DMS153 treated with DMSO at 0.1 percent for 48 hours (cell line): ENCODE data around the gene PCDH9.

Experiments
- DNase-seq: peaks from one replicate; lab custom pipeline; 2025; ENCODE audit not compliant: unreplicated experiment; lab: John Stamatoyannopoulos, UW

PCDH9 gene

DNA sequence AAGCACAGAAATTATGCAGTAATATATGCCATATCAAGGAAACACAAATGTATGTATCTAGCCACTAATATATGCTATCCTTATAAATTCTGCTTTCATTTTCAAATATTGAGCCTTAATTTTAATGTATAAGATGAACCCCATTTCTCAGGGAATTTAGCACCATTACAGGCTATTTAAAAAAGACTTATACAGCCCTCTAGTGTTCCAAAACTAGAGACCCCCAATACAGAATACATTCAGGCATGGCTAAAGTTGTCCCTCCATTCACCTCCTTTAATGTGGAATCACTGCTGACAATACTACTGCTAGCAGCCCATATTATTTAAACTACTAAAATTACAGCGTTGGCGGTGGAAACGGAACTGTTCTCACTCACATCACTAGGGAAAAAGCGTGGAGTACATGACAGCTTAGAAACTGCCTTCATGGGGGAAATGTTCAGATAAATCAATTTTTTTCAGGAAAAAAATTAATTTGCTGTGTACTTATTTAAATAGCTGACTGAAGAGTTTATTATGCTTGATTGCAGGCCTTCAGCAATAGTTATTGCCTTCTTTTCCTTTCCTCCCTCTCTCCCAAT, 541.0 kb downstream of the PCDH9 start:
- DNase-seq, result no peak

DNA sequence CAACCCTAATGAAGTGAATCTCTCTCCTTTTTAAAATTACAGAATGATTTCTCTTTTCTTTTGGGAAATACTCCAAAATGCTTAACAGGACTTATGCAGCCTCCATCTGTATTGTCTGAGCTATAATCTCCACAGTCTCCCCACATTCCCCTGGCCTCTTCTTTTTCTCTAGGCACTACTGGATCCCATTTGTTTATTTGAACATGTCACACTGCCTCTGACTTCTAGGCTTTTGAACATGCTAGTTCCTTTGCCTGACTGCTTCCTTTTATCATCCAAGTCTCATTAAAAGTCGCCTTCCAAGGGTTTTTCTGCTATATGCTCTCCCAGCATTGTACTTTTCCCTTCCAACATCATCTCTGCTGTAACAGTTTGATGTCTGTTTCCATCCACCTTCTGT, 548.7 kb downstream of the PCDH9 start:
- DNase-seq, result no peak

DNA sequence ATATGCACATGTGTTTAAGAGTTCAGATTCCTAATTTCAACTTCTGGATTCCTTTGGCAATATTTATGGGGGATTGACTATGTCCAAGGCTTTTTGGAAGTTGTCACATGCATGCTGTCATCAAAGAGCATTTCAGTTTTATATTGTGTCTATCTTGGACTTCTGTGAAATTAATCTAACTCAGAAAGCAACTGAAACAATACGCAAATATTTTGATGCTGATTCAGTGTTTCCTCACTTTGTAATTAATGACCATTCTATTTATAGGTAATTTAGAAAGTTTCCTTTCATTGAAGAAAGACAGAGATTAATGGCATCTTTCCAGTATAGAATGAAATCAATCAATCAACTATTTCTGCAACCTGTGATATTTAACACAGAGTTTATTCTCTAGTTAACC, 550.1 kb downstream of the PCDH9 start:
- no peak for DNase-seq

DNA sequence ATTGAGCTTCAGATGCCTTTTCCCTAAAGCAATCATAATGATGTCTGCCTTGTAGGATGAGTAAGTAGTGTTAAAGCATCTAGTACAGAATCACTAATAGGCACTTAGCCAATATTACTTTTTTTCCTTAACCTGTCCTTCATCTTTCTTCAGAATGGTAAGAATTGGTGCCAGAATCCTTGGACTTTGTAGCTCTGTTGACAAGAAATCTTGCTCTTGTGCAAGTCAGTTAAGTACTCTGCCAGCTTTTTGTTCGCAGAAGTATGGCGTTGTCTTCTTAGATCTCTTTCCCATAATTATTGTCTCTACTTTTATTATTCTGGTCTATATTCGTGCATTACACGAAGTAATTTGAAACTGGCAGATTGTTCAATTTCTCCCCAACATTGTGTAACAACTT, 554.5 kb downstream of the PCDH9 start:
- DNase-seq, result no peak

DNA sequence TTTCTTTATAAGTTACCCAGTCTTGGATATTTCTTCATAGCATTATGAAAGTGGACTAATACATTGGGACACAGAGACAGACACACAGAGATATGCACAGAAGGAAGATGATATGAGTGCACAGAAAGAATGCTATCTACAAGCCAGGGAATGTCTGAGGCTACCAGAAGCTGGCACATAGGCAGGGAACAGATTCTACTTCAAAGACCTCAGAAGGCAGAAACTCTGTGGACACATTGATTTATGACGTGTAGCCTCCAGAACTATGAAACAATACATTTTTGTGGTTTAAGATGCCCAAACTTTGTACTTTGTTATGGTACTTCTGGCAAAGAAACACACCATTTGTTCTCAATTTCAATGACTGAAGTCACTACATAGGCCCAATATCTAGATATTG, 556.7 kb downstream of the PCDH9 start:
- no peak for DNase-seq

DNA sequence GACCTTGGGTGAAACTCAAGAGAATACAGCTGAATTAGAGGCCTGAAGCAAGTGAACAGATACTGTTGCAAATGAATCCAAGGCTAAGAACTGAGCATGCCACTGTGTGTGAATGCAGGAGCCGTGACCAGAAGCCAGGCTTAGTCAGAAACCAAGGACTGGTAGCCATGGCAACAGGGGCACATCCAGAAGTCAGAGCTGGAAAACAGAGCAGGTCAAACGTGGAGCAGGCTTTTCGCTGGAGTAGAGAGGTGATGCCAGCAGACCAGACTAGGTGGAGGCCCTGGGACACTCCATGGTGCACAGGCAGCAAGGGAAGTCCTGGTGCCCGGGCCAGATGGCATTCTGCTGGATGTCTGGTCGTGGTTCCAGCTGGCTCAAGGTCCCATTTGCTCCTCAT, 564.1 kb downstream of the PCDH9 start:
- DNase-seq, result peak; percentile 9

DNA sequence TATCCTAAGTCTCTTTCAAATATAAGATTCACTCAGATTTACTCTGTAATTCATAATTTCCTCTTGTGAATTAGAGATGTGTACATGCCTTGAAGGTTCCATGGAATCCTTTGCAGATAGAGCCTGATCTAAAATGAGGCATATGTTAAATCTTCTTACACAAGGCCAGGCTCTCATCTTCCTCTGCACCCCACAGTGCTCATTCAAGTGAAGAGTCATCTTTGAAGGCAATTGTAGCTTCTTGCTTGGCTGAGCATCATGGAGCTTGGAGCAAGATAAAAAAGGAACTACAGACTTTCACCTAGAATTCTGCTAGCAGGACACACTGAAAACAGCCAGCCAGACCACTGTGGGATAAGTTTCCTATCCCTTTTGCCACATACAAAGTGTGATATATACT, 566.4 kb downstream of the PCDH9 start:
- no peak for DNase-seq

DNA sequence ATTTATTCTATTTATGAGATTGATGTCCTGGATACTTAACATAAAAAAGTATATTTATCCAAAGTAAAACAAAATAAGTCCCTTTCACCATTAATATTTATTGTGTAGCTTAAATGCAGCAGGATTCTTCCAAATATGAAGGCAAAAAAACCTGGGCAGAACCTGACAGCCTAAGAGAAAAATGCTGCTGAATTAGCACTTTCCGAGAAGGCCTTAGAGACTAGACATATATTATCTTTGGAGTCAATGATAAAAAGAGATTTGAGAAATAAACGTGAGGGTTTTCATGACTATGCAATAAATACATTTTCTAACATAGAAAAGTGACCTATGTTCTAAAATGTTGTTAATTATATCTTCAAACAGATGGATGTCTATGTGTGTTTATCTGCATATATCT, 566.9 kb downstream of the PCDH9 start:
- DNase-seq, result no peak

DNA sequence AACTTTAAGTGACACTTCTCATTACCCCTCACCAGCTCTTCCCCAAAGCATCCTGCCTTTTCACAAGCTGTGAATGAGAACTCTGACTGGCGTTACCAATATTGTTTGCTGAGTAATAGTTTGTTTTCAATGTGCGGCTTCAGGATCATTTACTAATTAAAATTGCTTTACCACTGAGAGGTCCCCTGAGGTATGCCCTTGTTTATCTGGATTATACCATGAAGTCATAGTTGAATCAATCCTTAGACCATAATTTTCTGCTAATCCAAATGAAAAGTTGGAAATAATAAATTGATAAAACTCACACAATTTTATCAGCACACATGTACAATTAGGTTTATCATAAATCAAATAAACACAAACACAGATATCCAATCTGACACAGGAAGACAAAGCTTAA, 568.8 kb downstream of the PCDH9 start:
- no peak for DNase-seq

DNA sequence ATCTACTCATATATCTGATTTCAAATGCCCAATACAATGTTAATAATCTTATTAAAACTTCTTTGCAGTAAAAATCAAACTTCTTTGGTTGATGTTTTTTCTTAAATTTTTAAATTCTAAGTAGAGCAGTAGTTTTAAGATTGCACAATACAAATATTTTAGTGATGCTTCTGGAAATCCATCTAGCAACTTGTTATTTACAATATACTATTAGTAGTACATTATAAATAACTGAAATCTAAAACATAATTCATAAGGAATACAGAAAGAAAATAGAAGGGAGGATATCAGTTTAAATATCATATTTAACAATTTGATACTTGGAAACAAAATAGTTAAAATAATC, 569.7 kb downstream of the PCDH9 start:
- no peak for DNase-seq

DNA sequence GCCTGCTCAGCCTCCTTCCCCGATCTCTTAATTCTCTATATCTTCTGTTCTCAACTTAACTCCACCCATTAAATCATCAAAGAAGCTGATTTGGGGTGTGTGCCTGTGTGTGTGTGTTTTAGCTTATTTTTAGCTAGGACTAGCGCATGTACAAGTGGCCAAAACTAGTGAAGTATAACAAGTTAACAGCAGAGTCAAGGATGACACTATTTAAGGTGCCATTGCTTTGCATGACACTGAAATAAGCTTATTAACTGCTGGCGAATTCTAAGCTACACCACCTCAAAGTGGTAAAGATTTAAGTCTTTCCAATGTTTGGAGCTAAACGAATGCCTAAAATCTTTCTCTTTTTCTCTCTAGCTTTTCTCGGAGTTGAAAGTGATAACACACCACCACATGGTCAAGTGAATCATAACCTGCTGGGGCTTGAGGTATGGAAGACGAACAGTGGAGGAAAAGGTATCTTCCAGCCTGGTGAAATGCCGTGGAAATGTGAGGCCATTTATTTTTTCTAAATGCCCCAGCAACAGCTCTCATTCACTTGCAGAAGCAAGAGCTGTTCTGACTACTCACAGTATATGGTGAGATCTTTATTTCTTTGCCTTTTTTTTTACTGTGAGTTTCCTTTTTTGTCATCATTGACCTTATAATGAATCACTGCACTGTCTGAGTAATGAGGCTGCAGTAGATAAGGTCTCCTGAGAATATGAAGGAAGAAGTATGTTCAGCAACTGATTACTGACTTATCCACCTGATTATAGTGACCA, 570.3 kb downstream of the PCDH9 start:
- no peak for DNase-seq

DNA sequence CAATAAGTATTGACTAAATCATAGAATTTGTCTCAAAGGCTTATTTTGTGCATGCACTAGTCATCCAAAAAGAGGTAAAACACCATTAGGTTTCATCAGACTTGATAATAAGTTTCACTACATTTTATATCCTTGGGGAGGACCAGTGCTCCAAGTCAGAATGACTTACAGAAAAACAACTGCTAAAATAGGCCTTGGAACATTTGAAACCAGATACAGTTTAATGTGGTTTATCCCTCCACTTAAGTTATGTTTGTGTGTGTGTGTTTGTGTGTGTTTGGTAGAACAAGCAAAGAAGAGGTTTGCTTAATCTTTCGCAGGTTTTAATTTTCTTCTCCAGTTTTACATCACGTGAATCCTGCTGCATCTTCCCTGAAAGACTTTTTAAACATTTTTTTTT, 570.9 kb downstream of the PCDH9 start:
- DNase-seq, result no peak

DNA sequence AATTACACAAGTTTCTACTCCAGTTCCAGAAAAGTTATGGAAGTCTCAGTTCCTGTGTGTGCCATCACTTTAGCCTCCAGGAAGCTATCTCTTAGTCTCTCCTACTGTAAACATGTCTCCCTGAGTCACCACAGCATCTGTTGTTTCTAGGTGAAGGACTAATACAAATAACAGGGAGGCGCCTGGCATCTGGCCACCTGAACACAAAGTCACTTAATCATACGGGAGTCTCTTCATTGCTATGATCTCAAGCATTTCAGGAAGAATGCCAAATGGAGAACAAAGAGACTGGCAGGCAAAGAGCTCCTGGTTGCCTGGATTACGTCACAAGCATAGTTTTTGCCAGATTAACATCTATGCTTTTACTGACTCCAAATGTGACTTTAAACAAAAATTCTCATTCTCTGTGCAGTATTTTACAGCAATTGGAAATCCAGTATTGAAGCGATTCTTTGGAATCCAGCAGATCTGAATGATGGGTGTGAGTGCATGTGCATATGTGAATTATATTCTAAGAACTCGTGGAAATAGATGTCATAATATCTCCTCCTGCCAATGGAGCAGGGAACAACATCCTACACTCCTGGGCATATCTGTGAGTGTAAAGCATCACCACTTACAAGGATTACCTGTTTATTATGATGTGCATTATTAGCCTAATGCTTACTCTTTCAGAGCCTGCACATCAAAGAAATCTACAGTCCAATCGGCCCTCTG, 572.8 kb downstream of the PCDH9 start:
- DNase-seq, result peak; percentile 95

DNA sequence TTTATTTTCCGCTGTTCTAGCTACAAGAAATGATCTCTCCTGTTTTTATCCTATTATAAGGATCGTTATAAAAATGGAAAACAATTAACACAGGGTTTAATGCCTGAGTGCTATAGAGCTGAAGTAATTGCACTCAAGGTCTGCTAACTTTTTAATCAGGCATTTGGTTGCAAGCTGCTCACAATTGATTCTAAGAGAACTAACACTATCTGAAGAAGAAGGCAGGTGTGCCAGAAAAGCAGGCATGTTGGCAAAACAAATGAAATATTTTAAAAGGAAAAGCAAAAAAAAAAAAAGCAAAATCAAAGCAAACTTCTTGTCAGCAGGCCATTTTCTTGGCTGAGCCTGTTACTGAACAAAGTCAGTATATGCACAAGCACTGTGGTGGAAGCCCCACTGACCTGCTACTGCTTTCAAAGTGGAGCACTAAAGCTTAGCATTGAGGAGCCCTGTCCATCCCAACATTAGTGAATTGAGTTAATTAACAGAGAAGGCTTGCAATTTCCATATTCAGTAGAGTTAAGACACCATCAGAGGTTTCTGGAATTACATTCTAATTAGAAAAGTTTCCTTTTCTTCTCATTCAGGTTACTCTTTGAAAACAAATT, 574.2 kb downstream of the PCDH9 start:
- DNase-seq, result peak; percentile 57

DNA sequence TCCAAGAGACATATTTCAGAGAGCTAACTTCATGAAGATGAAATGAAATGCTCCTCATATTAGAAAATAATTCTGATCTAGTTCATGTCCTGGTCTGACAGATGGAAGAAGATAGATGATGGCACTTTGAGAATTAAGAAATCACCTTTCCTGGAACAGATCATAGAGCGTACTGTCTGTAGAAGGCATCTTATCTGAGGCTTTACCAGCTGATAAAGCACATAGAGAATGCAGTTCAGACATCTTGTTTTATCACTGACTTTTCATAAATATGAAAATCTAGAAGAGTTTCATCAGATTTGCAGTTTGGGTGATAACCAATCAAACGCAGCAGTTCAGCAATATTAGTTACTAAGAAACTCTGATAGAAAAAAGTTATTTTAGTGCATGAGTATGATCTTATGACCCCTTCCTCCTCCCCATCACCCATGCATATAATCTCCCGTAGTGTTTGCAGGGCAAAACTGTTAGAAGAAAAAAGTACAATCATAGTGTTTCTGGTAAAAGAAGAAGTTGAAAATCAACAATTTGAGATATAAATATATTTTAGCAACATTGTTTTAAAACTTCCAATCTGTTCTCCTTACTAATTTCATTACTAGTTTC, 585.2 kb downstream of the PCDH9 start:
- DNase-seq, result no peak

DNA sequence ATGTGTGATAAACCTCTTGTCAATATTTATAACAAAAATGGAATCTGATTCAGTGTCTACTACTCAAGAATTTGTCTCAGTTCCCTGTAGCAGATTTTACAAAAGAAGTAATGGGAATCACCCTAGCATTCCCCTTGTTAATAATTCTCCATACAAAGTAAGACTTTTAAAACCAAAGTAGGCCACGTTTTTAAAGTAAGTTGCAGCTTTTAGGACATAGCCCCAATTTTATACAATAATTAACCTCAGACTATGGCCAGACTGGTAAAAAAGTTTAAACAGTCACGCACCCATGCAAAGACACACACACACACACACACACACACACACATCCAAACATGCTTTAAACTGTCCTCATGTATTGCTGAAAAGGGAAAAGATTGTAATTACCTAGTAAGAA, 589.9 kb downstream of the PCDH9 start:
- no peak for DNase-seq

DNA sequence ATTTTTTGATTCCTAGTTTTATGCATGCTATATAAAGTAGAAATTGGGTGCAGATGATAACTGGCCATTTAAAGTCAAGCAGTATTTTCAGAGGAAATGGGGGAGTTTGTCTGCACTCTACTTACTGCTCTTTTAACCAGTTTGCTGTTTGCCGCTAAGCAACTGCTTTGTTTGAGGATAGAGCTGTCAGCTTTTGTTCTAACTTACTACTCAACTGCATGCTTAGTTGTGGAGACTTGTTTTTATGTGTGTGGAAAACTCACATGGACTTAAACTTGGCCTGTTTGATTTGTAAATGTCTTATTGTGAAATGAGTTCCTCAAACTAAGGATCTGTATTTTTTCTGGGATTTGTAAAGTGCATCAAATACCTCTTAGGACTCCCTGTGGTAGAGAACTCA, 591.1 kb downstream of the PCDH9 start:
- no peak for DNase-seq

DNA sequence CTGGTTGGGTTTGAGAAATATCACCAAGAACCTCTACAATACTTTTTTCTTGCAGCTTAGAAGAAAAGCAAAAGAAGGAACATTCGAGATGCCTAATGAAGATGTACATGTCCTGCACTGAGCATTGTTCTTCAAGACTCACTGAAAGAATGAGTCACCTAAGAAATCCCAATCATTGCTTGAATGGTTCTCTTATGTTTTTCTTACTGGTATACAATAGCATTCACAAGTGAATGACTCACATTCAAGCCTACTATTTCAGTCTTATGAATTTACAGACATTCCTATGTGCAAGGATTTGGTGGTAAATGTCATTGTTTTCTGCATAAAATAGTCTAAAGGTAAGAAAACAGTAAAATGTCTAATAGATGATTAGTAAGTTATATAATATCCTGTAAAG, 594.6 kb downstream of the PCDH9 start:
- DNase-seq, result no peak

DNA sequence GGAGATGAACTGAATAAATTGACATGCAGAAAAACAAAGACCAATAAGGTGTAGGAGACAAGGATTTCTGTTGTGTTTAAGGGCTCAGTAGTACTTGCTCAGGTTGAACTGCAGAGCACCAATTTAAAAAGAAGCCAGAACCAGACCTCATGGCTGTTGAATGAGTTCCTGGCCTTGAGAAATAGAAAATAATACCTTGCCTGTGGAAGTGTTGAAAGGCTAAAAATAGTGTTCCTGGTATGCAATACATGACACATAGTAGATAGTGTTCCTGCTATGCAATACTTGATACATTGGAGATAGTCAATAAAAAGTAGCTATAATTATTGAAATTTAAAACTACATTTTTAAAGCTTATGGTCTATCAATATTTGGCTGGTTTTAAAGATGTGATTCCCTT, 595.8 kb downstream of the PCDH9 start:
- no peak for DNase-seq

DNA sequence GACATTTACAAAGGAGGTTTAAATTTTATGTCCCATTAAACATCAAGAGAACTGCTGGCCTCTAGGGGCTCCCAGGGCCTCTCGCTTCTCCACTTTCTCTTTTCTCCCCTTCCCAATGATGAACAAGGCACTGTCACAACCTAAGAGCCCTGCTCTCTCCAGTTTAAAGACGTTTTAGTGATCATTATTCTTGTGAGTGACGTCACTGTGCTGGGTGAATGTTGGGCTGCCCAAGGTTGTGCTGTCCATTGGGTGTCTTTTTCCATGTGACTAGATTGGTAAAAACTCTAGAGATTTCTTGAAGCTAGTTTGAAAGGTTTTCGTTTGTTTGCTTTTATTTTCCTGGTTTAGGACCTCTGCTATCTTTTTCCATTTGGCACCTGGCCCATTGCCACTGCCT, 602.6 kb downstream of the PCDH9 start:
- no peak for DNase-seq

DNA sequence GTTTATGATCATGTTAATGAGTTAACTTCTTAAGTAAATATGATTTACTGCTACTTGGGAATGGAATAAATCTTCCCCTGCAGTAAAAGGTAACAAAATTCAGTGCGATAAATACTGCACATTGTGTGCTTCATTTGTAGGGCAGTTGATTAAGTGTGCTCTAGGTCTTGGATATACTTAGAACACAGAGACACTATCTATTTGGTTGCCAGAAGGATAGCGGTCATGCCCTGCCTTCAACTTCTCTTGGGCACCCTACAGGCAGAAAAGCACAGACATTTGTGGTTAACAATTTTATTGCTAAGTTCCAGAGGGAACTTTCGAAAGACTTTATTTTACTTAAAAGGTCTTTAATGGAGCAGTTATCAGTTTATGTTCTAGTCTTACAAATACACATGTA, 605.8 kb downstream of the PCDH9 start:
- no peak for DNase-seq
